Measurements from ENCODE around the gene IL1F10.

IL1F10 gene

GRCh38 chr2:113124181-113124961 is 56.6 kb downstream of the IL1F10 start:
- TF ChIP-seq FOXP2 (optimal IDR thresholded peaks at IDR 0.05; ENCODE audit: borderline replicate concordance, extremely low read depth, extremely low read length, insufficient read depth), result no peak
